Left cardiac atrium (tissue), 4 donors: ENCODE data around the gene RNF115. TPM values are rescaled to one million over a fixed set of nuclear protein-coding genes. Genes with fewer than 3 reads are reported as not detected.

Experiments used
- ATAC-seq, 2 donors: fragments of 200-7000 bp; cut with Tn5 transposase; one replicate each; pipeline ENCODE4 v1.9.1; 2020; ENCODE audit warnings: mild to moderate bottlenecking in 2 of 2, moderate library complexity in 2 of 2
- DNase-seq: peaks from one replicate; pipeline ENCODE4 v3.0.0-alpha.2; 2020
- intact Hi-C, 2 donors: fragments of 100-400 bp; cut with DNase I; formaldehyde crosslinking; loops; one replicate each; pipeline versions ENCODE4 v1.14.1 to v1.15.1; 2022 to 2023
- long read RNA-seq: library from polyadenylated mRNA; unstranded; transcript quantifications from one replicate; pipeline ENCODE4 v2.0.0, GENCODE V29; 2021
- total RNA-seq, 2 donors: library from RNA; stranded (reverse); fragmentation: NEBNext Ultra II Directional; extraction: Animal tissue kit (Norgen Biotek cat#: 25700); gene quantifications; one replicate each; pipeline ENCODE4 v1.2.1, GENCODE V29; 2021
- donor health status: DM: no; HTN: yes; CAD: no.
- donor health status: DM: no; HTN: yes; CAD: no; lungs with severe emphysema.
- donor health status: DM: yes; HTN: yes; CAD: no.
- donor health status: Dilated cardiomyopathy.

RNF115 gene
- 10 to 100 TPM; 27.7 to 34.4 TPM for total RNA-seq
- long read RNA-seq, full-length matches to known transcripts: 9 of 43 reads
- long read RNA-seq, partial matches to known transcripts: 9 of 43 reads
- long read RNA-seq, other reads (novel, unspliced or antisense): 25 of 43 reads

DNA sequence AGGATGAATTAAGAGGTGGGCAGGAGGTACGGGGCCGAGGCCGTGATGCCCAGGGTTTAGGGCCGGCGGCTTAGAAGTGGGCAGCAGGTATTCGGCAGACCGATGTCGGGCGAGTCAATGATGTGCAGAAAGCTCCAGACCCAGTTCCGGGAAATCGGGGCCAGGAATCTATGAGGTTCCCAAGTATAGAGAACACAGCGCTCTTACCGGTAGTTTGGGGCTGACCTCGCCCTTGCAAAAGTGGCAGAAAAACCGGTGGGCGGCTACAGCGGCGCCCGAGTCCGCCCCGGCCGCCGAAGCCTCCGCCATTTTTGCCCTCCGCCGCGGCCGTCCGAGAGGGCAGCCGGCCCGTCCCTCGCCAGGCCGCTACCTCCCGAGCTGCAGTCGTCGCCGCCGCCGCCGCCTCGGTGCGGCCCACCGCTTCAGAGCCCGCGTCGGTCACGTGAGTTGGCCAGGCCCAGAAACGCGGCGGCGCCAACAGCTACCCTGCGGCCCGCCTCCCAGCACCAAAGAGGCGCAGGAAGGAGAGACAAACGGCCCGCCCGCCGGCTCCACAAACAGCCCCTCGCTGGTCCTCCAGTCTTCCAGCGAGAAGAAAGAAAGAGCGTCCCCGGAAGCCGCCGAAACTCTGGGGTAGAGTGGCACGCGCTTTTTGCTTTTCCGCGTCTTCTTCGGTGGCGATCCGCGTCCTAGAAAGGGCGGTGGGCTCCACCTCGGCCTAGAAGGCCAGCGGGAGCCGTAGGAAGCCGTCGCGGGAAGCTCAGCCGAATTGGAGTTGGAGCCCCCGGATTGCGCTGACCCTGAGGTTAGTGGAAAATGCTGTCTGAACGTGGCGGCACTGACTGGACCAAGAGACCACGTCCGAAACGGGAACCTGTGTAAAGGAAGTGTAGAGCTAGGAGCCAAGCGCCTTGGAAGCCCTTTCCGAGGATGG, at the start of gene RNF115, which contains the start of gene POLR3C:
Gene RNF115, minus strand, starts transcription at position 531 of the 934 bp plus-strand sequence. Its CDS starts 222 bp downstream, at position 309.
Gene POLR3C, plus strand, starts transcription at position 636 of the 934 bp plus-strand sequence. CDS start 1,577 bp downstream, outside the sequence.
- intact Hi-C loops: no loop called here
- peak; percentile 97 to 98 for ATAC-seq

DNA sequence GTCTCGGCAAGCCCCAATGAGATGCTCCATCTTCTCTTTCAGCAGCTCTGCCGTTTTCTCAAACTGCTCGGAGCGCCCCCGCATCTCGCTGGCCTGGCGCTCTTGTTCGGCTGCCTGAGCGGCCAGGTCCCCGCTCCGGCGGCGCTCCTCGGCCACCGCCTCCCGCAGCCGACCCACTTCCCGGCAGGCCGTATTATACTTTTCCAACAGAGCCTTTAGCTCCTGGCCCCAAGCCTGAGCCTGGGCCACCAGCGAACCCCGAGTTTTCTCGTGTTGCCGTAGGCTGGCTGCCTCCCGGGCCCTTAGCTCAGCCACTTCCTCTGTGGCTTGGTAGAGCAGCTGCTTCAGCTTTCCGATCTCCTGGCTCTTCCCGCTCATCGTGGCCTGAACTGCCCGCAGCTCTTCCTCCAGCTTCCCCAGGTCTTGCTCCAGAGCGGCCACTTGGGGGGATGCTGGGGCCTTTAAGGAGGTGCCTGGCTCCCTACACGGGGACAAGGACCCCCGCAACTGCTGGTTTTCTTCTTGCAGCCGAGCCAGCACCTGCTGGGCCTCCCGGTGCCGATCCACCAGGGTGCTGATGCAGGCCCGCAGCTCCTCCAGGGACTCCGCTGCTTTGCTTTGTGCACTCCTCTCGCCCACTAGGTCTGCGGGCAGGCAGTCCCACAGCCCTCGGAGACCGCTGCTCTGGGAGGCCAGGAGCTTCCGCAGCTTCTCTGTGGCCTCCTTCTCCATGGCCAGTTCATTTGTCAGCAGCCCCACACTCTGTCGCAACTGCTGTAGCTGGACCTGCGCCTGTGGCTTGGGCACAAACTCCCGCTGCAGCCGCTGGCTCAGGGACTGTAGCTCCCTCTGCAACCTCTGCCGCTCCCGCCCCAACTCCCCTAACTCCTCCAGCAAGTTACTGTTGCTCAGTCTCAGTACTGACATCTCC, 48.4 kb upstream of the RNF115 start:
- peak; percentile 82 to 86 for ATAC-seq

More for the DNA sequence above, at the start of gene RNF115, which contains the start of gene POLR3C:
- DNase-seq: peak; percentile 94

DNA sequence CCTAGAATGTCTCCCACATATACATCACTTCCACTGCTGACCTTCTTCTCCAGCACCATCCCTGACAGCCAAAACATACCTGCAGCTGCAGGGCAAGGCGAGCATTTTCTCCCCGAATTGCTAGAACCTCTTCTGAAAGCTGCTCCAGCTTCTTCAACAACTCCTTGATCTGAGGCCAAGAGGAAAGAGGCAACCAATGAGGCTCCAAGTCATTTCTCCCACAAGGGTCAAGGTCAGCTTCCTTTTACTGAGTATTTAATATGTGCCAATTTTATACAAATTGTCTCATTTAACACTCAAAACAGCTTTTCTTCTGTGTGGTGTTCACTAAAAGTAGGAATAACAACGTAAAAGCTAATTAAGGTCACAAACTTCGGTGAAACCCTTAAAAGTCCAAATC, 44.3 kb upstream of the RNF115 start:
- no peak for ATAC-seq

More for the DNA sequence above, 48.4 kb upstream of the RNF115 start:
- intact Hi-C loops: no loop called here
- DNase-seq: peak; percentile 75

DNA sequence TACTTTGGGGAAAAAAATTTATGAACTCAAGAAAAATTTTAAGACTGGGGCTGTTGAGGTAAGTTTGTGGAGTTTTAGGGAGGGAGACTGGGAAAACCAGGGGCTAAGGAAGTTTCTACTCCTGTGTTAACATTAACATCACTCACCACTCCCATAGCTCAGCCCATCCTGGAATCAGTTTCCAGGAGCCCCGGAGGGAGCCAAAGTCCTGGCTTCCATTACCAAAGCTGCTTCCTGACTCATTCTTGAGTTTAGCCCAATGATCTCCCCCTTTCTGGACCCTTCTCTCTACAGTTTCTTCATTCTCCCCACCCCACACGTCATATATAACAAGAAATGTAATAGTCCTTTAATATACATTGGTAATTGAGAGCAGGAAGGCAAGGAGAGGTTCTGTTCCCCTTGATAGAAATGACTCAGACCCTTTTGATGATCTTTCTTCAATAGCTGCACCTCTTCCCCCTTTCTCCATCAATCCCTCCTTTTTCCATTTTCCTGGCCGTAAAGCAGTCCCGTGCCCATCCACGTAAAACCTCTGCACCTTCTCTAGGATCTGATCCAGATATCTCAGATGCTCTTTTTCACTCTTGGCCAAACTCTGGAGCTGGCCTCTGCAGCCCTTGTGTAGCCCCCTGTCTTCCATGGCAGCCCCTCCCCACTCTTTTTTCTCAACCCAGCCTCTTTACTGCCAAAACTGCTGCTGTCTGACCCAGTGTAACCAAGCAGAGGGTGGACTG, 39.6 kb upstream of the RNF115 start:
- intact Hi-C loops: no loop called here
- DNase-seq: no peak
- no peak for ATAC-seq

More for the DNA sequence above, 44.3 kb upstream of the RNF115 start:
- intact Hi-C loops: no loop called here
- DNase-seq: no peak

DNA sequence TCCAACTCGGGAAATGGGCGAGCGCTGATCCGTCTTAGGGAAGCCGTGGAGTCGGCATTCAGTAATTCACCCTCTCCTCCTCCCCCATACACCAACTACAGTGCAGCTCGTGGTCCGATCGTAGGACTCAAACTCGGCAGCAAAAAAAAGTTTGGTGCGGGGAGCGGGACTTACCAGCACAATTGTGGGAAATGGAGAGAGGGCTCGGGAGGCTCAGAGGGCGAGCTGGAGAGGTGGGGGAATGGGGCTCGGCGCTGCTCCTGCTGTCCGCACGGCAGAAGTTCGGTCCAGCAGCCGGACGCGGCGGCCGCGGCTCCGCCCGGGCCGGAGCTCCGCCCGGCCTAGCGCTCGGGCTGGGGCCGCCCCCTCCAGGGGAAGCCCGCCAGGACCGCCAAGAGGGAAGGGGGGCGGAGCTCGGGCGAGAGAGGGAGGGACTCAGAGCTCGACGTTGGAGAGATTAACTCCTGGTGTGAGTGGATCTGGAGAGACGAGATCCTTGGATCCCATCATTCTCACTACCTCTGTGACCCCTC, 35.7 kb upstream of the RNF115 start:
- intact Hi-C loops: no loop called here
- DNase-seq: peak; percentile 92
- peak; percentile 90 to 93 for ATAC-seq

DNA sequence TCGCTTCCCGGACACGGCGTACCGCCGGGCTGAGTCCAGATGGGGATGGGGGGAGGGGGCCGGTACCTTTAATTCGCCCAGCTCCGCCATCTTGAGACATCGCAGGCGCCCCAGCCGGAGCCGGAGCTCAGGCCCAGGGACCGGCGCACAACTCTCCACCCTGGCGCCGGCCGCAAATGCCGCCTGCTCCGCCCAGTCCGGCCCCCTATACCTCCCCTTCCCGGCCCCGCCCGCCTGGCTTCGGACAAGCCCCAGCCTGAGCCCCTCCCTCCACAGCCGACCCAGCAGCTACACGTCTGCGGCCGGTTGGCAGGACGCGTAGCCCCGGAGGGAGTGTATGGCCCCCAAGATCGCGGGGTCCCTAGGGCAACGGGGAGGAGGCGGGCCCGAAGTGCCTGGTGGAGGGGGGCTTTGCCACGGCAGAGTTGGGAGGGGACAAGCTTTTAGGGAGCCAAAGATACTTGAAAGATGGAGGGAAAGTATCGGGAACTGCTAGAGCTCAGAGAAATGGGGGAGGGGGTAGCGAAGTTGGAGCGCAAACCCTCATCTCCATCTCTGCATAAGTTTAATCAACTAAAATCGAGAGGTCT, 35.1 kb upstream of the RNF115 start, which contains the start of gene PIAS3:
Gene PIAS3, minus strand, starts transcription at position 181 of the 590 bp plus-strand sequence. Its CDS starts 91 bp downstream, at position 90.
- DNase-seq (peak; percentile 97), ATAC-seq (peak; percentile 96 to 98)
- intact Hi-C loops: no loop called here

DNA sequence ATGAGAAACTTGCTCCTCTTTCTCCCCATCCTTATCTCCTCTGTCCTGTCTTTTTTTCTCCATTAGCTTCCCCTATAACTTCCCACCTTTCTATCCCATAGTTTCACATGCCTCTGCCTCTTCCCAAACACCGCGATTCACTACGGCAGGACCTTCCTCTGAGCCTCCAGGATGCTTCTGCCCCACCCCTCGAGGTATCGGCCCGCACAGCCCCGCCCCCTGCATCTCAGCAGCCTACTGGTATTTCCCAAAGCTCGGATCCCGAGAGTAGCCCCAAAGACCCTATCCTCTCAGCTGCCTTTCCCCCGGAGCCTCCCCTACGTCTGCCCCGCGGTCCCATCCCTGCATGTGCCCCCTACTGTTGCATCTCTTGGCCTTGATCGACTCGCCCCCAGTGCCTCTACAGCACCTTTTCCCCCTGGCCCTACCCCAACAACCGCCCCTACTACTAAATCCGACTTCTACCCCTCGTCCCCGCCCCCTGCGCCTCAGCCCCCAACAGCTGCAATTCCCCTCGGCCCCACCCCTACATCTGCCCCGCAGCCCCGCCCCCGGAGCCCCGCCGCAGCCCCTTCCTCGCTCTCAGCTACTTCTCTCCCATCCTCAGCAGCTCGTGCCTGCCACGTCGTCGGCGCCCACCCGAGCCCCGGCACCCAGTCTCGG, 34.5 kb upstream of the RNF115 start:
- DNase-seq (peak; percentile 61), ATAC-seq (peak; percentile 17 to 41)
- intact Hi-C loops: no loop called here

DNA sequence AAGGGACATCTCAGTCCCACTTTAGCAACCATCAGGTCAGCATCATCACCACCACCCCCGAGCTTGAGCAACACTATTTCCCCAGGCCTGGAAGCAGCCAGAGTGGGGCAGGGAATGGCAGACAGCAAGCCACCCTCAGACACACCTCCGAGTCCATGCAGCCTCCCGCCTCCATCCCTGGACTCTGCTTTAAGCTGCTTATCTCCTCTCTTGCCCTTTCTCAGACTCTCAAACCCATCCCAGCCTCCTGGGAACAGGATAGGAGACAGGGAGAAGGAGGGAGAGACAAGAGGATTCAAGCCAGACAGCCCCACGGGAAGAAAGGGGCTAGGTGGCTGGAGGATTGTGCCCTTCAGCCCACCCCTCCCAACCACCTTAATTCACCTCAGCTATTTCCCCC, 33.3 kb upstream of the RNF115 start:
- no peak for ATAC-seq
- intact Hi-C loops: no loop called here
- no peak for DNase-seq

DNA sequence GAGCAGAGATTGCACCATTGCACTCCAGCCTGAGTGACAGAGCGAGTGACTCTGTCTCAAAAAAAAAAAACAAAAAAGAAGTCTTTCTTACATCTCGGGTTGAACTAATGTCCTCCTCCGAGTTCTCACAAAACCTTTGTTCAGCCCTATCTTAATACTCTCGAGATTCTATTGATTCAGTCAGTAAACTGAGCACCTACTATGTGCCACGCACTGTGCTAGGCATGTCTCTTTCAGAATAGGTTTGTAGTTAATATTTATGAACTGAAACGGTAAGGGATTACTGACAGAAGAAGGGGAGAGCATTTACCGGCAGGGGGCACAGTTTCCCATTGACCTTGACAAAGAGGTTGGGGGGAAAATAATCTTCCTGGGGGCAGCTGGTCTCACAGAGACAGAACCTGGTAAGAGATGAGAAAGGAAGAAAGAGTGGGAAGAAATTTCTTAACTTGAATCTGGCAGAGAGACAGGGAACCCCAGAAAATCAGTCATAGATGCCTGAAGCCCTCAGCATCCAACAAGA, 31.6 kb upstream of the RNF115 start:
- no peak for ATAC-seq
- intact Hi-C loops: no loop called here
- no peak for DNase-seq

DNA sequence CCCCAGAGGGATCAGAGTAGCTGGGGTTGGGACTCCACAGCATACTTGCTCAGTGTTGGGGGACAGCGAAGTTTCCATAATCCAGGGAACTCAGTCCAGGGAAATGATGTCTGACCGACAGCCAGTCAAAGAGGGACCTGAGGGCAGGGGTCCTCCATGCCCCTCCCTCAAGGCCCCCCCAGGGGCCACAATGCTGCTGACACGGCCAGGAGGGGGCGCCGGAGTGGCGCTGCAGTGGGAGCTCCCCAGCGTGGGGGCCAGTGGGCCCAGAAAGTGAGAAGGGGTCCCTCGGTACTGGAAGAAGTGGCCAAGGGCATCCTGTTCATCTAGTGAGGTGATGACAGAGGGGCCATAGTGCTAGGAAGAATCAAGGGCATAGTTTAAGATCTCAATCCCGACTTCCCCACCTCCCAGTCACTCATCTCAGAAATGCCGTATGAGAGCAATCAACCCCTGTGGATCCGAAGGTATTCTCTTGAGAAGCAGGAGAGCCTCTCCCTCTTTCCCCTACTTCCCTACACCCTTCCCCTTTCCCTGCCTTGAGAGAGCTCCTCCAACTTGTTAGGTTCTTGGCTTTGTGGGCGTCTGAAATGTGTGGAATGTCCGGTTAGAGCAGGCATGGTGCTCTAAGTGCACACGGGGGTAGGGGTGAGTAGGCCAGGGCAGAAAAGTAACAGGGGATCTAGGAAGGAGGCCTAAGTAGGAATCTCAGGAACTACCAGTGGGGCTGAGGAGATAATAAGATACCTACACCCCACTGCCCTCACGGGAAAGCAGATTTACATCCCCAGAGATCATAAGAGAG, 25.7 kb upstream of the RNF115 start:
- no peak for ATAC-seq
- intact Hi-C loops: loop anchor here in 1 of 2 donors (5.0 kb wide), 1 partner anchor 163 kb away; no protein-coding TSS in a partner anchor
- DNase-seq: no peak

DNA sequence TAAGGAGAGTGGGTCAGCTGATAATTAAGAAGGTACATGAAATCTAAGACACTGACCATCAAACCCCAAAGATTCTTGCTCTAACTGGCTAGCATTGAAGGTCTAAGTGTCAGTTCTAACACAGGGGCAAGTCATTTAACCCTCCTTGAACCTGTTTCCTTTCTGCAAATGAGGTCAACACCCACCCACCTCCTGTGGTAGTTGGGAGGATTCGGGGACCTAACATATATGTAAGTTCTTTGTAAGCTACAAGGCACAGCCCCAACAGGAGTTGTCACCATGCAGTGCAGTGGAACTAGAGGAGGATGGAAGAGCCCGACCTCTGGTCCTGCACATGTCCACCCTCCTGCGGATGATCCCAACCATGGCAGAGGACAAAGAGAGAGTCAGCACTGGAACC, 23.9 kb upstream of the RNF115 start:
- DNase-seq: no peak
- no peak for ATAC-seq
- intact Hi-C loops: loop anchor here in 1 of 2 donors (5.0 kb wide), 1 partner anchor 164 kb away; no protein-coding TSS in a partner anchor

DNA sequence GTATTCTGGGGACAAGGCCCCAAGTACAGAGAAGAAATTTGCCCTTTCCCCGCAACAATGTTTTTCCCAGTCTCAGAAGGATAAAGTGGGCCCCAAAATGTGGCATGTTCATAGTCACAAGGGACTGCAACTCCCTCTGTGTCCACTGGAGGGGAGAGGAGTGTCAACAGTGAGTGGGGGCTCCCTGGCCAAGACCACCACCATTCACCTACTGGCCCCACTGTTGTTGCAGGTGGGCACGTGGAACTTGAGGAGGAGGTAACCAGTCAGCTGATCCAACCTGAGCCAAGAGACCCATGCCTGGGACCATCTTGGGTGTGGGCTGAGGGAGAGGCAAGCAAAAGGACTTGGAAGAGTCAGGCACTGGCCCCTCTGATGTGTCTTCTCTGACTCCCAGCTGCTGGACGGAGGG, 22.3 kb upstream of the RNF115 start:
- ATAC-seq (peak; percentile 52 to 54), DNase-seq (no peak)
- intact Hi-C loops: loop anchor here in 1 of 2 donors (5.0 kb wide), 1 partner anchor 166 kb away; no protein-coding TSS in a partner anchor

DNA sequence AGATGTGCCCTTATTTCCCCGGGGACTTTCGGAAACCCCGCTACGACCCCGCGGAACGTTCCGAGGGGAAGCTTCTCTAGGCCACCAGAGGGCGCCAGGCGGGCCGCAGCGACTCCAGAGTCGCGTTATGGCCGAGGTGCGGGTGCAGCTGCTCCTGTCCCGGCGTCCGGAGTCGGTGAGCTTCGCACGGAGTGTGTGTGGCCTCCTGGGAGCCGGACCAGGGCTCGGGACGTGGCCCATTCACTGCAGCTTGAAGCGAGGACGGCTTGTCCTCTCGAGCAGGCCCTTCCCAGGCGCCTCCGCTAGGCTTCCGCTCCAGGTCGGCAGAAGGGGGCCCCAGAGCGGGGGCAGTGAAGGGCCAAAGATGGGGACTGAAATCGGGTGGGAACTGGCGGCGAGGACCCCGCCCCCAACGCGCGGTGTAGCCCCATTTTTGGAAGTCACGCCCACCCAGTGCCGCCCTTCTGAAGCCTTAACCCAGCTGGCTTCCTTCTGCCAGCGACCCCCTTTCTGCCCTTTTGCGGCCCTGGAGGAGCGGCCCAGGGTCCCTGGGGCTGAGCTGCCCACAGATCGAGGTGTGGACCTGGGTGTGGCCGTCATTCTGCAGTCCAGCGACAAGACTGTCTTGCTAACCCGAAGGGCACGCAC, 21.7 kb upstream of the RNF115 start, which contains the start of gene NUDT17:
Gene NUDT17, plus strand, starts transcription at position 117 of the 648 bp plus-strand sequence. Its CDS starts 11 bp downstream, at position 128.
- DNase-seq (peak; percentile 88), ATAC-seq (peak; percentile 86 to 87)
- intact Hi-C loops: loop anchor here (2.0 to 5.0 kb wide), 2 partner anchors 167 kb away; no protein-coding TSS in a partner anchor

DNA sequence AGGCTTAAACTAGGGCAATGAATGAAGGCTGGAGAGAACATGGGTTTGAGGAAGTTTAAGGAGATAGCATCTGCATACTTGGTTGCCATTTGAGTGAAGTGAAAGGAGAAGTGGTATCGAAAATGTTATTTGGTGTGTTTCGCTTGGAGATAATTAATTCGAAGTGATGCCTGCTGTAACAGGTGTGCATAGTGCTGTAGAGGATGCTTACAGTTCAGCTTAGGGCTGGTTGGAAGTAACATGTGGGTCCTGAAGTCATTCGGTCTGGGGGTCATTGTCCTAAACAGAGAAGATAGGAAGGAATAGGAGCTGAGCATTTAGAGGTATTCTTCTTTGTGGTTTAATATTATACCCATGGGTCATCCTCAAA, 21.2 kb upstream of the RNF115 start:
- DNase-seq (no peak), ATAC-seq (peak; percentile 21 to 42)
- intact Hi-C loops: loop anchor here (2.0 to 5.0 kb wide), 2 partner anchors 167 to 168 kb away; no protein-coding TSS in a partner anchor

DNA sequence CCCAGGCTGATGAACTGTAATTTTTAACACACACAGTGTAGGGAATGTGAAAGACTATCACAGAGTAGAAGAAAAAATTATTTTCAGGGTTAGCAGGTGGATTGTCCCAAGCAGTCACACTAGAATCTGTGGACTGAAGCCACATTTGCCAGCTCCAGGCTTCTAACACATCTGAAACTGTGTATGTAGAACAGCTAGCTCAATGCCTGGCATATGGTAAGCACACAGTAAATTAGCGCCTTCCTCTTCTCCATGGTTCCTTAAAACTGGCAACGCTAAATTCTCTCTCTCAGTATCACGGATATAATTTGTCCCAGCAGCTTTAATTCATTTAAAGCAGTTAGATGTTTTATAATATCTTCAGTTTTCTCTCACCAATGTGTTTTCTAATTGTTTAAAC, 19.1 kb upstream of the RNF115 start:
- ATAC-seq (no peak), DNase-seq (no peak)
- intact Hi-C loops: no loop called here
